ENCODE measurements around the gene DNAJB2.
"Not testable (repeated sequence)": the region's sequence is repeated elsewhere in the genome, so short reads cannot be mapped to it uniquely, and the experiment has no call there.

DNAJB2 gene

GRCh38 chr2:219258942-219259341 lies 20.2 kb upstream of the DNAJB2 start:
- not testable (repeated sequence) for DNase-seq (ENCODE audit: low read depth, low spot score)

GRCh38 chr2:219261024-219261855 lies 17.9 kb upstream of the DNAJB2 start:
- no peak for DNase-seq (ENCODE audit: low read depth, low spot score)

GRCh38 chr2:219266232-219266631 lies 12.9 kb upstream of the DNAJB2 start:
- no peak for DNase-seq (ENCODE audit: low read depth, low spot score)

GRCh38 chr2:219266886-219267285 lies 12.3 kb upstream of the DNAJB2 start:
- DNase-seq (ENCODE audit: low read depth, low spot score): no peak

GRCh38 chr2:219268294-219268693 lies 10.9 kb upstream of the DNAJB2 start:
- no peak for DNase-seq (ENCODE audit: low read depth, low spot score)

- peak; percentile 14 for DNase-seq (ENCODE audit: low read depth, low spot score)
These were observed 9.7 kb upstream of the DNAJB2 start for GRCh38 chr2:219269362-219270054.

GRCh38 chr2:219270055-219270372 lies 9.2 kb upstream of the DNAJB2 start:
- no peak for DNase-seq (ENCODE audit: low read depth, low spot score)

- DNase-seq (ENCODE audit: low read depth, low spot score): no peak
These were observed 8.1 kb upstream of the DNAJB2 start for GRCh38 chr2:219271021-219271420.

- no peak for DNase-seq (ENCODE audit: low read depth, low spot score)
These were observed 6.8 kb upstream of the DNAJB2 start for GRCh38 chr2:219272356-219272755.

- DNase-seq (ENCODE audit: low read depth, low spot score): no peak
These were observed 6.2 kb upstream of the DNAJB2 start for GRCh38 chr2:219272995-219273394.

GRCh38 chr2:219273937-219274336 lies 5.2 kb upstream of the DNAJB2 start:
- DNase-seq (ENCODE audit: low read depth, low spot score): peak; percentile 82

- DNase-seq (ENCODE audit: low read depth, low spot score): peak; percentile 95
These were observed 4.7 kb upstream of the DNAJB2 start for GRCh38 chr2:219274361-219274921.

GRCh38 chr2:219277703-219278654 lies 1.2 kb upstream of the DNAJB2 start:
- peak; percentile 90 for DNase-seq (ENCODE audit: low read depth, low spot score)

- no peak for DNase-seq (ENCODE audit: low read depth, low spot score)
These were observed 463 bp upstream of the DNAJB2 start for GRCh38 chr2:219278655-219279150.

GRCh38 chr2:219279916-219280516 lies 850 bp downstream of the DNAJB2 start:
- no peak for DNase-seq (ENCODE audit: low read depth, low spot score)

GRCh38 chr2:219280651-219281050 lies 1.5 kb downstream of the DNAJB2 start:
- DNase-seq (ENCODE audit: low read depth, low spot score): no peak

GRCh38 chr2:219281588-219281987 lies 2.4 kb downstream of the DNAJB2 start:
- DNase-seq (ENCODE audit: low read depth, low spot score): no peak

GRCh38 chr2:219282375-219282774 lies 3.2 kb downstream of the DNAJB2 start:
- DNase-seq (ENCODE audit: low read depth, low spot score): no peak

GRCh38 chr2:219282943-219283581 lies 3.9 kb downstream of the DNAJB2 start:
- DNase-seq (ENCODE audit: low read depth, low spot score): no peak

- no peak for DNase-seq (ENCODE audit: low read depth, low spot score)
These were observed 5.6 kb downstream of the DNAJB2 start for GRCh38 chr2:219284501-219285372.

All from astrocyte of the hippocampus (primary cell).